ENCODE data around the gene CAST.

Gene CAST

GRCh38 chr5:96768708-96769251 lies 106.6 kb downstream of the CAST start:
- no peak for DNase-seq (ENCODE audit: low read depth)
- no peak for TF ChIP-seq CTCF (IDR thresholded peaks at IDR 0.05; ENCODE audit: low read depth, low read length, missing control alignments)
- no peak overlapping the region for H3K4me3 ChIP-seq (ENCODE audit: low read depth, low read length)

- no peak overlapping the region for H3K4me3 ChIP-seq (ENCODE audit: low read depth, low read length)
- no peak for DNase-seq (ENCODE audit: low read depth)
- TF ChIP-seq CTCF (IDR thresholded peaks at IDR 0.05; ENCODE audit: low read depth, low read length, missing control alignments) = no peak
Measured at GRCh38 chr5:96771395-96771794, 109.2 kb downstream of the CAST start.

GRCh38 chr5:96772111-96772510 lies 109.9 kb downstream of the CAST start:
- no peak for DNase-seq (ENCODE audit: low read depth)
- no peak for TF ChIP-seq CTCF (IDR thresholded peaks at IDR 0.05; ENCODE audit: low read depth, low read length, missing control alignments)
- H3K4me3 ChIP-seq (ENCODE audit: low read depth, low read length) = no peak overlapping the region

DNA sequence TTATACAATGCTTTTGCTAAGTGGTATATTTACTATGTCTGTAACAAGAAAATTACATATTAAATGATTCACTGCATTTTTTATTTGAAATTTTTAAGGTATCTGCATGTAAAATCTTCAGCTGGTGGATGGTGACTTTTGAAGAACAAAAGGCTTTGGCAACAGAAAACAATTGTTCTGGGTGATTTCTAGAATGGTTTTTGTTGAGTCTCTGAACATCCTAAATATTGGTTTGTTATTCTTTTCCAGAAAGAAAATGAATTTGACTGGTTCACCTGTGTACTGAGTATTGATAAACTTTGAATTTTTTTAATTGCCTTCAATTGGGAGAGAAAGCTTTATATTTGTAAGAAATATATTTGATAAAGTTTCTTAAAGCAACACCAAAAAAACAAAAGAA lies 110.4 kb downstream of the CAST start:
- TF ChIP-seq CTCF (IDR thresholded peaks at IDR 0.05; ENCODE audit: low read depth, low read length, missing control alignments) = no peak
- DNase-seq (ENCODE audit: low read depth) = no peak
- no peak overlapping the region for H3K4me3 ChIP-seq (ENCODE audit: low read depth, low read length)

DNA sequence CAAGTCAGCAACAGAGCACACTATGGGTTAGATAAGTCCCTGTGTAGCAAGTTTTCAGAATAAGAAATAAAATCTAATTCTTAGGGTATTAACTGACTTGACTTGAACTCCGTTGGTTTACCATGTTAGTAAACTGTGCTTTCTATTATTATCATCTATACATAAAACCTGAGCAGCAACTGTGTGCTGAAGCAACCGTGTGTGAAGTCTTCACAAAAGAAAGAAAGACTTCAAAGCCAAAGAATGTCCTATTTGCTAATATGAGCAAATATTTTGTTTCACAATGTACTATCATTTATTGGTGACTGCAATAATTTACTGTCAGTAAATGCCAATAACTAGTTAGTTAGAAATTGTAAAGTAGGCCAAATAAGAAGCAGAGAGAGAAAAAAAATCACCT lies 112.9 kb downstream of the CAST start:
- H3K4me3 ChIP-seq (ENCODE audit: low read depth, low read length) = no peak overlapping the region
- TF ChIP-seq CTCF (IDR thresholded peaks at IDR 0.05; ENCODE audit: low read depth, low read length, missing control alignments) = no peak
- DNase-seq (ENCODE audit: low read depth) = no peak

DNA sequence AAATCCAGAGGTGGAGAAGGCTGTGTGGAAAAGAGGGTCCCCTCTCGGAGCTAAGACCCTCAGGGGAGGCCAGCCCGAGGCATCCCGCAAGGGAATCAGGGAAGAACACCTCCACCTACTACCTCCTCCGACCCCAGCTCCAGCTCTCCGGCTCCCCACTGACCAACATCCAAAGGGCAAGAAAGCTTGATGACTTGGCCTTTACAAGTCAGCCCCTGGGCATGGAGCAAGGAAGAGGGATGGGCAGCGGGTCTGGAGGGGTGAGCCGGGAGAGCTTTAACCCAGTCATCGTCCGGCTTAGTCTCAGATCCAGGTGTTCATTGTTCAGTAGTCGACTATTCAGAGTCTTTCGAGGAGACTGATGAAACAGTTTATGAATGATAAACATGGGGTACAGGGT lies 113.5 kb downstream of the CAST start:
- TF ChIP-seq CTCF (IDR thresholded peaks at IDR 0.05; ENCODE audit: low read depth, low read length, missing control alignments) = no peak
- DNase-seq (ENCODE audit: low read depth) = no peak
- no peak overlapping the region for H3K4me3 ChIP-seq (ENCODE audit: low read depth, low read length)

- DNase-seq (ENCODE audit: low read depth) = no peak
- no peak overlapping the region for H3K4me3 ChIP-seq (ENCODE audit: low read depth, low read length)
- no peak for TF ChIP-seq CTCF (IDR thresholded peaks at IDR 0.05; ENCODE audit: low read depth, low read length, missing control alignments)
Measured at GRCh38 chr5:96776621-96777020, 114.4 kb downstream of the CAST start.

Data from GM12864 (cell line).